SH-SY5Y (cell line): ENCODE data around the gene ARL2BP.

Source experiments
- GATA2 ChIP-seq: IDR thresholded peaks from 2 replicates; pipeline ENCODE4 v1.6.1; 2011; ENCODE audit warnings: mild to moderate bottlenecking, low read depth, low read length
- GATA3 ChIP-seq: IDR thresholded peaks from 2 replicates; pipeline ENCODE4 v1.6.1; 2011; ENCODE audit warnings: low read depth, mild to moderate bottlenecking, low read length, moderate library complexity

Gene ARL2BP

DNA sequence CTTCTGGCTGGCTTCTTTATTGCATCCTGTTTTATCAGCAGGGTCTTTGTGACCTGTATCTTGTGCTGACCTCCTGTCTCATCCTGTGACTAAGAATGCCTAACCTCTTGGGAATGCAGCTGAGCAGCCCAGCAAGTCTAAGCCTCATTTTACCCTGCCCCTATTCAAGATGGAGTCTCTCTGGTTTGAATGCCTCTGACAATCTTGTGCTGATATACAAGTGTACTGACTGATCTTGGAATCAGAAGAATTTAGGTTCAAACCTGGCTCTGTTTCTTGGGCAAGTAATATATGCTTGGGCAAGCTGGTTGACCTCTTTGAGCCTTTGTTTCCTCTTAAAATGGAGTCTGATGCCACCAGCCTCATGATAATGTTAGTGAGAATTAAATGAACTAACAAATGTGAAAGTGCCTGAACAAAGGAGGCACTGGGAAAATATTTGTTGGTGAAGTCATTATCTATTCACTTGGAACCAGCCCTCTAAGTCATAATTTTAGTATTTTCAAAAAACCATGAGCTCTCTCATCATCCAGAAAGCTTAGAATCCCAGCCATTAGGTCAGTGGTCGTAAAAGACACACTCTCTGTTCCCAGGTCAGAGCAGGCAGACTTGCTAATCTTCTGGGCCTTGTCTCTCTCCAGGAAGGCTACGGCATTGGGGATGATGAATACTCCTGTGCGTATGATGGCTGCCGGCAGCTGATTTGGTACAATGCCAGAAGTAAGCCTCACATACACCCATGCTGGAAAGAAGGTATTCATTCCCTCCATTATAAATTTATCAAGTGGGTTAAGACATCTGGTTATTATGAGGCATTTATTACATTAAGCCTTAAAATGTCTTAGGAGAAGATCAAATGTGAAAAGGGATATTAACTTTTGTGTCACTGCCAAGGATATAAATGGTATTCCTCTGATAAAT is 18.1 kb upstream of the ARL2BP start:
- TF ChIP-seq GATA3, result no peak
- no peak for TF ChIP-seq GATA2

- TF ChIP-seq GATA2 (peak; percentile 16; the same call in 1 of the 2 replicates), GATA3 (no peak)
Measured at GRCh38 chr16:57229079-57229478, 16.0 kb upstream of the ARL2BP start.

DNA sequence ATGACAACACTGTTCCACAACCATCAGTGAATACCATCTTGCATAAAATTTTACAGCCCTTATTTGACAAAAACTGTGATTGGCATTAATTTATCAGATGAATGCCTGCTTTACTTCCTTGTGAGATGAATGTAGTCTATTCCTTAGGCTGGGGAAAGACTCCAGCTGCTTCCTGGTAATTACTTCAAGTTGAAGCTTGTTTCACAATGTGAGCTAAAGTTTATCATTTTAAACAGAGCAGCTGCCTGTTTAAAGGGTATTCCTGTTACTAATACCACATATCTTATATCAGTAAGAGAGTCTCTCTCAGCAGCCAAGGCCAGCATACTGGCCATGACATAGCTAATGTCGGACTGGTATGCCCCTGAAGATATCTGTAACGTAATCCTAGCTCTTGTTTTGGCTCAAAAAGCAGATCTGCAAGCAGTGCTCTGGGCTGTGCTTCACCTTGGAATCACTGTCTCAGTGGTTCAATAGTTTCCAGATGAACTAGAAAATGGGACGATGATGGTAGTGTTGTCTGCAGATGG is 13.2 kb upstream of the ARL2BP start:
- TF ChIP-seq GATA2, result no peak

- TF ChIP-seq GATA2, result no peak
- no peak for TF ChIP-seq GATA3
Measured at GRCh38 chr16:57233944-57234706, 10.9 kb upstream of the ARL2BP start.

- TF ChIP-seq GATA2 (no peak), GATA3 (no peak)
Measured at GRCh38 chr16:57234707-57235092, 10.4 kb upstream of the ARL2BP start.

- TF ChIP-seq GATA3 (no peak), GATA2 (no peak)
Measured at GRCh38 chr16:57235128-57236021, 9.7 kb upstream of the ARL2BP start.

- no peak for TF ChIP-seq GATA2
- no peak for TF ChIP-seq GATA3
Measured at GRCh38 chr16:57236022-57236350, 9.1 kb upstream of the ARL2BP start.

DNA sequence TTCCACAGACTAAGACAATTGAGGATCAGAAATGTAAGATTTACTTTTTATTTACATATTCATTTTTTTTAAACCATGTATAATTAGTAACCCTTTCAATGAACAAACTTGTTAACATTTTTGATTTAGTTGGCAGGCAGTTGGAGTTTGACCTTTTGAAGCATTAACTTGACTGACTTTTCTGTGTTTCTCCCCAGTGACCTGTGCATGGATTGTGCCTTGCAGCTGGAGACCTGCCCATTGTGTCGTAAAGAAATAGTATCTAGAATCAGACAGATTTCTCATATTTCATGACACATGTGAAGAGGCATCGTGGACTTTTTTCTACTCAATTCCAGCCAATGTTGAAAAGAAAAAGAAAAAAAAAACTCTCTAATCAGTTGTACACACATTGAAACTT is 6.4 kb upstream of the ARL2BP start:
- TF ChIP-seq GATA3 (no peak), GATA2 (no peak)

- TF ChIP-seq GATA2 (no peak), GATA3 (no peak)
Measured at GRCh38 chr16:57239107-57239506, 6.0 kb upstream of the ARL2BP start.

DNA sequence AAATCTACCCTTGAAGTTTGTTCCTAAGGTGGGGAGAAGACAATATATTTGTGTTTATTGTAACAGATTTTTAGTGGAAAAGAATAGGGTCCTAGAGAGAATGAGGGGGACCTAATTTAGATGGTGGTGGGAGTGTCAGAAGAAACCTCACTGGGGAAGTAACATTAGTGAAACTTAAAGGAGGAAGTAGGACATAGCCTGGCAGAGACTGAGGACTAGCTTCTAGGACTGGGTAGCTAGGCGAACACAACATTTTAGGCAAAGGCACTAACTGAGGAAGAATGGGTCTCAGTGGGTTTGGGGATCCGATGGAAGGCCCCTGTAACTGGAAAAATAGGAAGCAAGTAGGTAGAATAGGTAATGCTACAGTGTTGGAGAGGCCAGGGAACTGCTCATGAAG is 4.2 kb upstream of the ARL2BP start:
- TF ChIP-seq GATA2, result no peak
- TF ChIP-seq GATA3, result no peak

DNA sequence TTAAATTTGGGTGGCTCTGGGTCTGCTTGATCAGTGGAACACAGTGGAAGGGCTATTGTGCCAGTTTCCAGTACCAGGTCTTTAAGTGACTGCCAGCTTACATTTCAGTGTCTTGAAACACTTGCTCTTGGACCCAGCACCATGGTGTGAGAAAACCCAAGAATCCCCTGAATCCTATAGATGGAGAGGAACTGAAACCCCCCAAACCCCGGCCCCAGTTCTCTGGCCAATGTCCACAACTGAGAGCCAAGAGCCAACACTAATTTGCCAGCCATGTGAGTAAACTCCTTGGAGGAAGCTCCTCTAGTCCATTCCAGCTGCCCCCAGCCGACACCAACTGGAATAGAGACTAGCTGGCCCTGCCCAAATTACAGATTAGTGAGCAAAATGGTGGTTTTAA is 2.4 kb upstream of the ARL2BP start:
- TF ChIP-seq GATA2, result no peak
- no peak for TF ChIP-seq GATA3

DNA sequence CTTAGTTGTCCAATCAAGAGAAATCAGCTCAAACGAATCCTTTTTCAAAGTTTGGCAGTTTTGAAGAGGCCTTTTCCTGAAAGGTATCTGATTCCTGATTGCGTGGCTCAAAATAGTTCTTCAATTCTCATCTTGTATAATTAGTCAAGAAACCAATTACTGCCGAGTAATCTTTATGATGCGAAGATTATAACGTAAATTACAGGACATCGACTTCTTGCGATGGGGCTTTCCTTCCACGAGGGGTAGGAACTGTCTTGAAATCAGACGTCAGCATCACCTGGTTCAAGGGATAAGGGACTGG is 644 bp upstream of the ARL2BP start:
- no peak for TF ChIP-seq GATA3
- TF ChIP-seq GATA2, result no peak

GRCh38 chr16:57245472-57246113 is 534 bp downstream of the ARL2BP start:
- no peak for TF ChIP-seq GATA2
- no peak for TF ChIP-seq GATA3
